Diencephalon (tissue), 1 donor: ENCODE data around the gene PCDHGA5. TPM values are rescaled to one million over a fixed set of nuclear protein-coding genes. Genes with fewer than 3 reads are reported as not detected.

Experiments used
- total RNA-seq: library from RNA; depleted of rRNA; stranded (reverse); fragments of >200 nt; gene quantifications from one replicate; pipeline ENCODE4 v1.2.3, GENCODE V29; 2014

Gene PCDHGA5
- total RNA-seq, 1 donor from 2014 or later = 7.2 TPM

GRCh38 chr5:141397756-141398551, 34.0 kb downstream of the PCDHGA5 start, which contains the start of gene PCDHGB5:
Gene PCDHGB5 (plus strand): TSS chr5:141397947. CDS start chr5:141398128, 181 bp downstream.

GRCh38 chr5:141402553-141403243, 38.7 kb downstream of the PCDHGA5 start, which contains the start of gene PCDHGA9:
Gene PCDHGA9 (plus strand): TSS chr5:141402778. CDS start chr5:141402953, 175 bp downstream.

GRCh38 chr5:141407790-141408505, 44.0 kb downstream of the PCDHGA5 start, which contains the start of gene PCDHGB6:
Gene PCDHGB6 (plus strand): TSS chr5:141408021. CDS start chr5:141408203, 182 bp downstream.

GRCh38 chr5:141412854-141413539, 49.0 kb downstream of the PCDHGA5 start, which contains the start of gene PCDHGA10:
Gene PCDHGA10 (plus strand): TSS chr5:141412987. CDS start chr5:141413176, 189 bp downstream.

Other genes starting within 250 kb of the PCDHGA5 start
- 5.3 TPM for gene PCDHB4, start 242.3 kb upstream of the PCDHGA5 start, total RNA-seq
- 11.1 TPM for gene PCDHB5, start 229.0 kb upstream of the PCDHGA5 start, total RNA-seq
- gene PCDHB6, start 214.1 kb upstream of the PCDHGA5 start, total RNA-seq = 4.2 TPM
- 8.5 TPM for gene PCDHB7, start 191.5 kb upstream of the PCDHGA5 start, total RNA-seq
- 8.1 TPM for gene PCDHB8, start 186.4 kb upstream of the PCDHGA5 start, total RNA-seq
- gene PCDHB16, start 181.8 kb upstream of the PCDHGA5 start, total RNA-seq = 5.8 TPM
- gene PCDHB9, start 177.0 kb upstream of the PCDHGA5 start, total RNA-seq = 9.2 TPM
- 22.4 TPM for gene PCDHB10, start 171.8 kb upstream of the PCDHGA5 start, total RNA-seq
- 14.8 TPM for gene PCDHB11, start 164.5 kb upstream of the PCDHGA5 start, total RNA-seq
- 15.5 TPM for gene PCDHB12, start 155.4 kb upstream of the PCDHGA5 start, total RNA-seq
- 10.8 TPM for gene PCDHB13, start 150.2 kb upstream of the PCDHGA5 start, total RNA-seq
- 12.7 TPM for gene PCDHB14, start 140.8 kb upstream of the PCDHGA5 start, total RNA-seq
- 22.6 TPM for gene PCDHB15, start 118.8 kb upstream of the PCDHGA5 start, total RNA-seq
- gene SLC25A2, start 60.1 kb upstream of the PCDHGA5 start, total RNA-seq = 0.23 TPM
- gene TAF7, start 43.4 kb upstream of the PCDHGA5 start, total RNA-seq = 103 TPM
- gene PCDHGA1, start 33.6 kb upstream of the PCDHGA5 start, total RNA-seq = 4.2 TPM
- 8.5 TPM for gene PCDHGA2, start 25.4 kb upstream of the PCDHGA5 start, total RNA-seq
- gene PCDHGA3, start 20.3 kb upstream of the PCDHGA5 start, total RNA-seq = 7.2 TPM
- 10.4 TPM for gene PCDHGB1, start 14.1 kb upstream of the PCDHGA5 start, total RNA-seq
- gene PCDHGA4, start 9.1 kb upstream of the PCDHGA5 start, total RNA-seq = 12.5 TPM
- 7.6 TPM for gene PCDHGB2, start 4.2 kb upstream of the PCDHGA5 start, total RNA-seq
- gene PCDHGB3, start 6.1 kb downstream of the PCDHGA5 start, total RNA-seq = 9.2 TPM
- 11.3 TPM for gene PCDHGA6, start 9.7 kb downstream of the PCDHGA5 start, total RNA-seq
- gene PCDHGA7, start 18.6 kb downstream of the PCDHGA5 start, total RNA-seq = 7.6 TPM
- gene PCDHGB4, start 23.5 kb downstream of the PCDHGA5 start, total RNA-seq = 14.8 TPM
- gene PCDHGA8, start 28.5 kb downstream of the PCDHGA5 start, total RNA-seq = 6.9 TPM
- gene PCDHGB5, start 33.8 kb downstream of the PCDHGA5 start, total RNA-seq = 24.0 TPM
- 14.3 TPM for gene PCDHGA9, start 38.6 kb downstream of the PCDHGA5 start, total RNA-seq
- 17.8 TPM for gene PCDHGB6, start 43.9 kb downstream of the PCDHGA5 start, total RNA-seq
- gene PCDHGA10, start 48.8 kb downstream of the PCDHGA5 start, total RNA-seq = 15.2 TPM
- gene PCDHGB7, start 53.5 kb downstream of the PCDHGA5 start, total RNA-seq = 18.2 TPM
- 18.9 TPM for gene PCDHGA11, start 56.9 kb downstream of the PCDHGA5 start, total RNA-seq
- gene PCDHGA12, start 66.3 kb downstream of the PCDHGA5 start, total RNA-seq = 7.4 TPM
- gene PCDHGC3, start 111.8 kb downstream of the PCDHGA5 start, total RNA-seq = 69.0 TPM
- gene PCDHGC4, start 120.9 kb downstream of the PCDHGA5 start, total RNA-seq = 91.6 TPM
- 9.5 TPM for gene PCDHGC5, start 124.9 kb downstream of the PCDHGA5 start, total RNA-seq